KG1 (cell line): Measurements from ENCODE around the gene MEGF8.

Experiments
- DNase-seq: peaks from one replicate; lab custom pipeline; 2025; lab: John Stamatoyannopoulos, UW

The MEGF8 gene

GRCh38 chr19:42286349-42287016 is 39.0 kb upstream of the MEGF8 start:
- DNase-seq: no peak

GRCh38 chr19:42287017-42287826 is 38.2 kb upstream of the MEGF8 start:
- no peak for DNase-seq

- no peak for DNase-seq
Measured at GRCh38 chr19:42287827-42288107, 37.7 kb upstream of the MEGF8 start.

GRCh38 chr19:42288387-42288786 is 37.0 kb upstream of the MEGF8 start:
- no peak for DNase-seq

- no peak for DNase-seq
Measured at GRCh38 chr19:42288881-42289555, 36.4 kb upstream of the MEGF8 start.

GRCh38 chr19:42289556-42290041 is 35.8 kb upstream of the MEGF8 start:
- DNase-seq: no peak

- DNase-seq: no peak
Measured at GRCh38 chr19:42290136-42290522, 35.3 kb upstream of the MEGF8 start.

- no peak for DNase-seq
Measured at GRCh38 chr19:42290523-42291434, 34.7 kb upstream of the MEGF8 start.

- no peak for DNase-seq
Measured at GRCh38 chr19:42291435-42291810, 34.0 kb upstream of the MEGF8 start.

GRCh38 chr19:42292042-42292960 is 33.1 kb upstream of the MEGF8 start:
- no peak for DNase-seq

- DNase-seq: no peak
Measured at GRCh38 chr19:42292963-42293362, 32.5 kb upstream of the MEGF8 start.

GRCh38 chr19:42293540-42293939 is 31.9 kb upstream of the MEGF8 start:
- no peak for DNase-seq

GRCh38 chr19:42293948-42294347 is 31.5 kb upstream of the MEGF8 start:
- no peak for DNase-seq

- no peak for DNase-seq
Measured at GRCh38 chr19:42294471-42295137, 30.8 kb upstream of the MEGF8 start.

- DNase-seq: no peak
Measured at GRCh38 chr19:42295342-42295741, 30.1 kb upstream of the MEGF8 start.

- DNase-seq: peak; percentile 31
Measured at GRCh38 chr19:42295831-42296525, 29.5 kb upstream of the MEGF8 start.

- no peak for DNase-seq
Measured at GRCh38 chr19:42297039-42297438, 28.4 kb upstream of the MEGF8 start.

GRCh38 chr19:42301646-42302203 is 23.7 kb upstream of the MEGF8 start, which contains the start of gene PRR19:
TSS of gene PRR19 (plus strand) at chr19:42302132. CDS start at chr19:42309585, 7,453 bp downstream.
- DNase-seq: no peak

GRCh38 chr19:42303101-42303464 is 22.4 kb upstream of the MEGF8 start:
- no peak for DNase-seq
